ENCODE measurements around the gene CMPK1. TPM values are rescaled to one million over a fixed set of nuclear protein-coding genes. Genes with fewer than 3 reads are reported as not detected.

CMPK1 gene
- polyA plus RNA-seq, 1 donor from 2014 or later, result 117 TPM

Other genes starting within 250 kb of the CMPK1 start
- gene CYP4A22, start 196.3 kb upstream of the CMPK1 start, polyA plus RNA-seq, result 0.32 TPM in 1 of 2 replicates, not detected in the other
- not detected in 2 replicates for gene PDZK1IP1, start 143.8 kb upstream of the CMPK1 start, polyA plus RNA-seq
- gene TAL1, start 101.6 kb upstream of the CMPK1 start, polyA plus RNA-seq, result not detected in 2 replicates
- gene STIL, start 19.6 kb upstream of the CMPK1 start, polyA plus RNA-seq, result 0.53 and 1.5 TPM in 2 replicates
- 0.18 TPM in 1 of 2 replicates, not detected in the other for gene FOXE3, start 82.5 kb downstream of the CMPK1 start, polyA plus RNA-seq
- 0.06 TPM in 1 of 2 replicates, not detected in the other for gene FOXD2, start 104.3 kb downstream of the CMPK1 start, polyA plus RNA-seq